Measurements from ENCODE around the gene TFDP3.

TFDP3 gene, protein sequence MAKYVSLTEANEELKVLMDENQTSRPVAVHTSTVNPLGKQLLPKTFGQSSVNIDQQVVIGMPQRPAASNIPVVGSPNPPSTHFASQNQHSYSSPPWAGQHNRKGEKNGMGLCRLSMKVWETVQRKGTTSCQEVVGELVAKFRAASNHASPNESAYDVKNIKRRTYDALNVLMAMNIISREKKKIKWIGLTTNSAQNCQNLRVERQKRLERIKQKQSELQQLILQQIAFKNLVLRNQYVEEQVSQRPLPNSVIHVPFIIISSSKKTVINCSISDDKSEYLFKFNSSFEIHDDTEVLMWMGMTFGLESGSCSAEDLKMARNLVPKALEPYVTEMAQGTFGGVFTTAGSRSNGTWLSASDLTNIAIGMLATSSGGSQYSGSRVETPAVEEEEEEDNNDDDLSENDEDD

DNA sequence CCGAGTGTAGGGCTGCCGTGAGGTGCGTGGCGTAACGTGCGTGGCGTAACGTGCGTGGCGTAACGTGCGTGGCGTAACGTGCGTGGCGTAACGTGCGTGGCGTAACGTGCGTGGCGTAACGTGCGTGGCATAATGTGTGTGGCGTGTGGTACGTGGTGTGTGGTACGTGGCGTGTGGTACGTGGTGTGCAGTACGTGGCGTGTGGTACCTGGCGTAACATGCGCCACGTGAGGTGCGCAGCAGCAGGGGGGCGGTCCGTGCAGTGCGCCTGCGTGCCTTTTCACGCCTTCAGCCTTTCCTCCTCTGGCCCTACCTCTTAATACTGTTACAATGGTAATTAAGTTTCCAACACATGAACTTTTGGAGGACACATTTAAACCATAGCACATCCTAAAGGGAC is at the start of gene TFDP3:
Gene TFDP3 (minus strand): TSS at position 26 of the 400 bp plus-strand sequence. CDS start 95 bp downstream, outside the sequence.
- no peak within 1 kb of the TSS for H3K4me3 ChIP-seq (ENCODE audit: low read depth, low read length)
- DNase-seq (ENCODE audit: low read depth): no peak
- TF ChIP-seq, protein P1, sequence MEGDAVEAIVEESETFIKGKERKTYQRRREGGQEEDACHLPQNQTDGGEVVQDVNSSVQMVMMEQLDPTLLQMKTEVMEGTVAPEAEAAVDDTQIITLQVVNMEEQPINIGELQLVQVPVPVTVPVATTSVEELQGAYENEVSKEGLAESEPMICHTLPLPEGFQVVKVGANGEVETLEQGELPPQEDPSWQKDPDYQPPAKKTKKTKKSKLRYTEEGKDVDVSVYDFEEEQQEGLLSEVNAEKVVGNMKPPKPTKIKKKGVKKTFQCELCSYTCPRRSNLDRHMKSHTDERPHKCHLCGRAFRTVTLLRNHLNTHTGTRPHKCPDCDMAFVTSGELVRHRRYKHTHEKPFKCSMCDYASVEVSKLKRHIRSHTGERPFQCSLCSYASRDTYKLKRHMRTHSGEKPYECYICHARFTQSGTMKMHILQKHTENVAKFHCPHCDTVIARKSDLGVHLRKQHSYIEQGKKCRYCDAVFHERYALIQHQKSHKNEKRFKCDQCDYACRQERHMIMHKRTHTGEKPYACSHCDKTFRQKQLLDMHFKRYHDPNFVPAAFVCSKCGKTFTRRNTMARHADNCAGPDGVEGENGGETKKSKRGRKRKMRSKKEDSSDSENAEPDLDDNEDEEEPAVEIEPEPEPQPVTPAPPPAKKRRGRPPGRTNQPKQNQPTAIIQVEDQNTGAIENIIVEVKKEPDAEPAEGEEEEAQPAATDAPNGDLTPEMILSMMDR (IDR thresholded peaks at IDR 0.05; ENCODE audit: insufficient read depth, low read depth, low read length, missing control alignments): no peak

DNA sequence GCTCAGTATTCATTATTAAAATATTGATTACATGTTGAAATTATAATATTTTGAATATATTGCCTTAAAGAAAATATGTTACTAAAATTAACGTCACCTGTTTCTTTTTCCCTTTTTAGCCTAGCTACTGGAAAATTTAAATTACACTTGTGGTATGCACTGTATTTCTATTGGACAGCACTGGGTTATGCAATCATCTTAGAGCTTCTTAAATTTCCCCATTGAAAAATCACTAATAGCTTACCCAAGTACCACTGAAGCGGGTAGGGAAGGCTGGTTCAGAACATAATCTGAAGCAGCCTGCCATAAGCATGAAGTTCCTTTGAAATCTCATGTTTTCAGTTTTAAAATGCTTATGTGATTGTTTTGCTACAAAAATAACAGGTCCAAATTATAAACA is 49.5 kb upstream of the TFDP3 start:
- TF ChIP-seq, protein P1 (IDR thresholded peaks at IDR 0.05; ENCODE audit: insufficient read depth, low read depth, low read length, missing control alignments): no peak
- H3K4me3 ChIP-seq (ENCODE audit: low read depth, low read length): no peak overlapping the region
- no peak for DNase-seq (ENCODE audit: low read depth)

DNA sequence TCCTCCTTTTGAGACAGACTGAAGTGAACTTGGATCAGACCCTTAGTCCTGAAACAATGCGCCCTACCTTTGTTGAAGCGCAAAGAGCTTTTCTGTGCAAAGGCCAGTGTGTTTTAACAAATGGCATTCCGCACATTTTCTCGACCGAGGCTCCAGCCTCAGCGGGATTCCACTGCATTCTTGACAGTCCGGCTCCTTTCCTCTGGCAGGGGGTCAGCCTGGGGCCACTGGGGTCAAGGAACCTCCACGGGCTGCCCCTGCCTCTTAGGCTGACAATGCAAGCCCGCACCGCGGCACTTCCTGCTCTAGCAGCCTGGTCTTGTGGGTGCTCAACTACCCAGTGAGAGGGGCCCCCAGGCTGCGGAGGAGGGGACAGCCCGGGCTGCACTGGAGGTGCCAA is 47.2 kb upstream of the TFDP3 start:
- no peak overlapping the region for H3K4me3 ChIP-seq (ENCODE audit: low read depth, low read length)
- TF ChIP-seq, protein P1 (IDR thresholded peaks at IDR 0.05; ENCODE audit: insufficient read depth, low read depth, low read length, missing control alignments): no peak
- DNase-seq (ENCODE audit: low read depth): no peak

DNA sequence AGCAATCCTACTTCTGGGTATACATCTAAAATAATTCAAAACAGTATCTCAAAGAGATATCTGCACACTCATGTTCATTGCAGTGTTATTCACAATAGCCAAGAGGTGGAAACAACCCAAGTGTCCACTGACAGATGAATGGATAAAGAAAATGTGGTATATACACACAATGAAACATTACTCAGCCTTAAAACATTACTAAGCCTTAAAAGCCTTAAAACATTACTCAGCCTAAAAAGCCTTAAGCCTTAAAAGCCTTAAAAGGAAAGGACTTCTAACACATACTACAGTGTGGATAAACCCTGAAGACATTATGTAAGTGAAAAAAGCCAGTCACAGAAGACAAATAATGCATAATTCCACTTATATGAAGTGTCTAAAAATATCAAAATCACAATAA is 40.3 kb upstream of the TFDP3 start:
- TF ChIP-seq, protein P1 (IDR thresholded peaks at IDR 0.05; ENCODE audit: insufficient read depth, low read depth, low read length, missing control alignments): no peak
- H3K4me3 ChIP-seq (ENCODE audit: low read depth, low read length): no peak overlapping the region
- DNase-seq (ENCODE audit: low read depth): no peak

DNA sequence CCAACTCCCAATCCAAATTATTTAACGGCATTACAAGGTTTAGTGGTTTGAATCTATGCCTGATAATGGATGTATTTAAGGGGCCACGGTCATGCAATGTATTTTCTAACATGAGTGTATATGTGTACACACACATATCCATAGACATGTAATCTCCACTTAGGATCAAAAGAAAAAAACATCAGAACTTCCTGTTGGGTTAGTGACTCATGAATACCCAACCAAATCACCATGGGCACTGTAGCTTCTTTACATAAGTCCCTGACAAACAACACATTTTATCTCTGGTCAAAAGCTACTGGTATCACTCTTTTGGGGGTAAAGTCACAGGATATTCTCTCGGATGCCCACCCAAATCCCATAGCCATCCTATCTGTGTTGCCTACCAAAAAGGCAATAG is 36.5 kb upstream of the TFDP3 start:
- TF ChIP-seq, protein P1 (IDR thresholded peaks at IDR 0.05; ENCODE audit: insufficient read depth, low read depth, low read length, missing control alignments): no peak
- no peak for DNase-seq (ENCODE audit: low read depth)
- H3K4me3 ChIP-seq (ENCODE audit: low read depth, low read length): no peak overlapping the region

DNA sequence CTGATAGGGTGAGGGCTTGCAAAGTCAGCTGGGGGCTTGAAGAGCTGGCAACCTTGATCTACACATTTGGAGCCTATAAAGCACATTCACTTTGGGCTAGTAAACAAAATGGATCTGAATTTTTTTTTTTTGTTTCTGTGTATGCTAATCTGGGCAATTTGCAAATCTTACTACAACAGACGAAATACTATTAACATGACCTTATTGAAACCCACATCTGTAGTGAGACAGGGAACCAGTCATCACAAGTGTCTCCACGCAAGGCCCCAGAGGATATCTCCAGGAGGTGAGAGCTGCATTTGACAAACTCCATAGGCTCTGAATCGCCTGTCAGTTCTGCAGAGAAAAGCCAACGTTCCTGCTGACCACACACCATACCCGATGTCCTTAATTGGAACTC is 33.0 kb upstream of the TFDP3 start:
- H3K4me3 ChIP-seq (ENCODE audit: low read depth, low read length): no peak overlapping the region
- TF ChIP-seq, protein P1 (IDR thresholded peaks at IDR 0.05; ENCODE audit: insufficient read depth, low read depth, low read length, missing control alignments): no peak
- no peak for DNase-seq (ENCODE audit: low read depth)

All from GM12865 (cell line).